Astrocyte (in vitro differentiated cells and primary cell): ENCODE results near the gene PTPN14.

Experiments used
- CTCF ChIP-seq: IDR thresholded peaks from 2 replicates; pipeline ENCODE4 v1.5.1; 2011; ENCODE audit warnings: low read depth, mild to moderate bottlenecking, inconsistent platforms, low read length, moderate library complexity; ENCODE audit not compliant: insufficient read depth
- EZH2 ChIP-seq: IDR thresholded peaks from 2 replicates; pipeline ENCODE4 v1.6.1; 2012; ENCODE audit warnings: mild to moderate bottlenecking, low read length, inconsistent platforms; ENCODE audit not compliant: insufficient read depth

GRCh38 chr1:214439352-214440119, 111.9 kb downstream of the PTPN14 start:
- TF ChIP-seq CTCF = no peak
- no peak for TF ChIP-seq EZH2
